WTC11 (cell line): ENCODE results near the gene GTF2A1L. TPM values are rescaled to one million over a fixed set of nuclear protein-coding genes. Genes with fewer than 3 reads are reported as not detected.

Source experiments
- ATAC-seq: fragments of 200-7000 bp; cut with Tn5 transposase; 2 replicates; pipeline ENCODE4 v1.10.0; 2021; ENCODE audit warnings: mild to moderate bottlenecking, moderate library complexity
- CTCF ChIA-PET: fragments of 300-600 bp; sonication (Branson Sonifier 250); formaldehyde crosslinking; loops from one replicate; lab custom pipeline; 2021; ENCODE audit warnings: antibody characterized with exemption; lab: Charles Lee
- POLR2A ChIA-PET: fragments of 350-600 bp; sonication (Branson Sonifier 250); formaldehyde crosslinking; loops from one replicate; lab custom pipeline; 2021; ENCODE audit warnings: antibody characterized with exemption; lab: Charles Lee
- DNase-seq: peaks from one replicate; pipeline ENCODE4 v3.0.0; 2021; ENCODE audit warnings: low spot score
- H3K27ac Mint-ChIP-seq: 2 replicates; pipeline ENCODE4 v1.8.0; 2021; ENCODE audit warnings: mixed read lengths
- H3K27me3 Mint-ChIP-seq: 2 replicates; pipeline ENCODE4 v1.8.0; 2021; ENCODE audit warnings: low read depth, mild to moderate bottlenecking, moderate library complexity, mixed read lengths
- H3K36me3 Mint-ChIP-seq: 2 replicates; pipeline ENCODE4 v1.8.0; 2021; ENCODE audit warnings: mixed read lengths
- H3K4me1 Mint-ChIP-seq: 2 replicates; pipeline ENCODE4 v1.8.0; 2022; ENCODE audit warnings: mixed read lengths
- H3K4me3 Mint-ChIP-seq: 2 replicates; pipeline ENCODE4 v1.8.0; 2021; ENCODE audit warnings: mild to moderate bottlenecking, moderate library complexity, mixed read lengths
- H3K9me3 Mint-ChIP-seq: 2 replicates; pipeline ENCODE4 v1.8.0; 2021; ENCODE audit warnings: mixed read lengths
- AFF4 ChIP-seq: sonication (generic); formaldehyde crosslinking; IDR thresholded peaks from 2 replicates; pipeline ENCODE4 v1.8.1; 2023; ENCODE audit warnings: mild to moderate bottlenecking, missing genetic modification reagents, borderline replicate concordance
- ARID4B ChIP-seq: sonication (generic); formaldehyde crosslinking; IDR thresholded peaks from 2 replicates; pipeline ENCODE4 v1.8.0; 2023; ENCODE audit warnings: missing genetic modification reagents, mild to moderate bottlenecking, borderline replicate concordance
- CDX4 ChIP-seq: fragments of 250-450 bp; sonication (Bioruptor Pico); IDR thresholded peaks from 2 replicates; pipeline ENCODE4 v1.9.0; 2021; ENCODE audit warnings: moderate library complexity, mild to moderate bottlenecking, inconsistent platforms, borderline replicate concordance
- CREM ChIP-seq: sonication (generic); formaldehyde crosslinking; IDR thresholded peaks from 2 replicates; pipeline ENCODE4 v1.8.1; 2022; ENCODE audit warnings: mild to moderate bottlenecking, missing genetic modification reagents, moderate library complexity
- NFATC4 ChIP-seq: fragments of 250-450 bp; sonication (Bioruptor Pico); IDR thresholded peaks from 2 replicates; pipeline ENCODE4 v1.9.0; 2021; ENCODE audit warnings: mild to moderate bottlenecking
- NFYB ChIP-seq: sonication (generic); formaldehyde crosslinking; conservative IDR thresholded peaks from 2 replicates; pipeline ENCODE4 v1.8.0; 2022; ENCODE audit warnings: low read depth, missing genetic modification reagents
- NR3C1 ChIP-seq: sonication (generic); formaldehyde crosslinking; conservative IDR thresholded peaks from 2 replicates; pipeline ENCODE4 v1.8.1; 2023; ENCODE audit warnings: low read depth, mild to moderate bottlenecking, missing genetic modification reagents
- PREB ChIP-seq: sonication (generic); formaldehyde crosslinking; IDR thresholded peaks from 2 replicates; pipeline ENCODE4 v1.8.1; 2022; ENCODE audit warnings: mild to moderate bottlenecking, missing genetic modification reagents, moderate library complexity, borderline replicate concordance
- RORB ChIP-seq: fragments of 250-450 bp; sonication (Bioruptor Pico); IDR thresholded peaks from 2 replicates; pipeline ENCODE4 v1.9.0; 2021; ENCODE audit warnings: mild to moderate bottlenecking
- SOX15 ChIP-seq: fragments of 250-450 bp; sonication (Bioruptor Pico); IDR thresholded peaks from 2 replicates; pipeline ENCODE4 v1.9.0; 2021; ENCODE audit warnings: mild to moderate bottlenecking
- SP1 ChIP-seq: sonication (generic); formaldehyde crosslinking; conservative IDR thresholded peaks from 2 replicates; pipeline ENCODE4 v1.8.1; 2022; ENCODE audit warnings: missing genetic modification reagents
- TP53 ChIP-seq: sonication (generic); formaldehyde crosslinking; IDR thresholded peaks from 2 replicates; pipeline ENCODE4 v1.8.1; 2023; ENCODE audit warnings: mild to moderate bottlenecking, missing genetic modification reagents
- ZBTB21 ChIP-seq: sonication (generic); formaldehyde crosslinking; IDR thresholded peaks from 2 replicates; pipeline ENCODE4 v1.8.1; 2023; ENCODE audit warnings: mild to moderate bottlenecking, missing genetic modification reagents, borderline replicate concordance
- ZNF121 ChIP-seq: sonication (generic); formaldehyde crosslinking; IDR thresholded peaks from 2 replicates; pipeline ENCODE4 v1.8.0; 2023; ENCODE audit warnings: missing genetic modification reagents
- ZNF416 ChIP-seq: fragments of 250-450 bp; sonication (Bioruptor Pico); IDR thresholded peaks from 2 replicates; pipeline ENCODE4 v1.9.0; 2021; ENCODE audit warnings: mild to moderate bottlenecking, inconsistent platforms
- ZNF512 ChIP-seq: sonication (generic); formaldehyde crosslinking; IDR thresholded peaks from 2 replicates; pipeline ENCODE4 v1.8.1; 2022; ENCODE audit warnings: missing genetic modification reagents, borderline replicate concordance
- ZNF671 ChIP-seq: fragments of 250-450 bp; sonication (Bioruptor Pico); IDR thresholded peaks from 2 replicates; pipeline ENCODE4 v1.8.0; 2021; ENCODE audit warnings: mild to moderate bottlenecking
- total RNA-seq: library from RNA; stranded (reverse); gene quantifications from 3 replicates; pipeline ENCODE4 v1.2.3, GENCODE V29; 2021

The GTF2A1L gene
- total RNA-seq, 1 experiment from 2014 or later, result not detected

GRCh38 chr2:48717846-48718245 lies 100.2 kb downstream of the GTF2A1L start:
- ChIA-PET POLR2A (no interaction called here), CTCF (no interaction called here)
- no peak for DNase-seq
- H3K36me3 Mint-ChIP-seq, result no peaks in the 10 kb centered on the region
- H3K4me1 Mint-ChIP-seq, result peaks cover 27% of the 10 kb centered on the region
- H3K9me3 Mint-ChIP-seq, result no peaks in the 10 kb centered on the region; the same call in 1 of the 2 replicates
- H3K27ac Mint-ChIP-seq, result no peak overlapping the region
- TF ChIP-seq CREM (CRISPR knock-in tag) (no peak), NFATC4 (CRISPR knock-in tag) (no peak), CDX4 (CRISPR knock-in tag) (no peak), NFYB (CRISPR knock-in tag) (no peak), ZNF121 (CRISPR knock-in tag) (no peak), PREB (no peak), TP53 (no peak), ZNF512 (CRISPR knock-in tag) (no peak), SP1 (CRISPR knock-in tag) (no peak)
- TF ChIP-seq, all 79 proteins: peak for 0
- Mint-ChIP-seq H3K27me3 (no peaks in the 10 kb centered on the region), H3K4me3 (no peak overlapping the region)
- no peak for ATAC-seq

GRCh38 chr2:48719480-48720177 lies 102.0 kb downstream of the GTF2A1L start:
- ChIA-PET CTCF (no interaction called here), POLR2A (no interaction called here)
- DNase-seq, result no peak
- no peaks in the 10 kb centered on the region; the same call in 1 of the 2 replicates for H3K9me3 Mint-ChIP-seq
- peak; percentile 57 for ATAC-seq
- H3K27me3 Mint-ChIP-seq, result no peaks in the 10 kb centered on the region
- no peaks in the 10 kb centered on the region for H3K36me3 Mint-ChIP-seq
- H3K4me3 Mint-ChIP-seq, result no peak overlapping the region
- peaks cover 25% of the 10 kb centered on the region for H3K4me1 Mint-ChIP-seq
- no peak overlapping the region for H3K27ac Mint-ChIP-seq
- no peak for TF ChIP-seq ZNF416
- no peak for TF ChIP-seq ZBTB21 (CRISPR knock-in tag)
- no peak for TF ChIP-seq SOX15
- no peak for TF ChIP-seq CREM (CRISPR knock-in tag)
- TF ChIP-seq NR3C1 (CRISPR knock-in tag), result no peak
- no peak for TF ChIP-seq ARID4B (CRISPR knock-in tag)
- no peak for TF ChIP-seq ZNF671
- no peak for TF ChIP-seq ZNF121 (CRISPR knock-in tag)
- no peak for TF ChIP-seq RORB
- TF ChIP-seq TP53, result no peak
- TF ChIP-seq SP1 (CRISPR knock-in tag), result no peak
- TF ChIP-seq AFF4 (CRISPR knock-in tag), result no peak
